AG09309 (cell line): ENCODE results near the gene MPPED2.

ENCODE experiments used
- DNase-seq: peaks from one replicate; pipeline ENCODE4 v3.0.0-alpha.2; 2010; ENCODE audit warnings: low read depth
- H3K4me3 ChIP-seq: 2 replicates; pipeline ENCODE4 v1.5.1; 2011; ENCODE audit warnings: mild to moderate bottlenecking, low read depth, low read length, moderate library complexity; ENCODE audit not compliant: control insufficient read depth
- TF ChIP-seq, protein P1 (sequence below): IDR thresholded peaks from 2 replicates; pipeline ENCODE4 v1.5.1; 2011; ENCODE audit warnings: mild to moderate bottlenecking, low read depth, low read length, inconsistent platforms; ENCODE audit not compliant: insufficient read depth, control insufficient read depth; ENCODE audit errors: missing control alignments

The MPPED2 gene

GRCh38 chr11:30587269-30587812 is 1.2 kb upstream of the MPPED2 start:
- H3K4me3 ChIP-seq: no peak overlapping the region
- TF ChIP-seq, protein P1, sequence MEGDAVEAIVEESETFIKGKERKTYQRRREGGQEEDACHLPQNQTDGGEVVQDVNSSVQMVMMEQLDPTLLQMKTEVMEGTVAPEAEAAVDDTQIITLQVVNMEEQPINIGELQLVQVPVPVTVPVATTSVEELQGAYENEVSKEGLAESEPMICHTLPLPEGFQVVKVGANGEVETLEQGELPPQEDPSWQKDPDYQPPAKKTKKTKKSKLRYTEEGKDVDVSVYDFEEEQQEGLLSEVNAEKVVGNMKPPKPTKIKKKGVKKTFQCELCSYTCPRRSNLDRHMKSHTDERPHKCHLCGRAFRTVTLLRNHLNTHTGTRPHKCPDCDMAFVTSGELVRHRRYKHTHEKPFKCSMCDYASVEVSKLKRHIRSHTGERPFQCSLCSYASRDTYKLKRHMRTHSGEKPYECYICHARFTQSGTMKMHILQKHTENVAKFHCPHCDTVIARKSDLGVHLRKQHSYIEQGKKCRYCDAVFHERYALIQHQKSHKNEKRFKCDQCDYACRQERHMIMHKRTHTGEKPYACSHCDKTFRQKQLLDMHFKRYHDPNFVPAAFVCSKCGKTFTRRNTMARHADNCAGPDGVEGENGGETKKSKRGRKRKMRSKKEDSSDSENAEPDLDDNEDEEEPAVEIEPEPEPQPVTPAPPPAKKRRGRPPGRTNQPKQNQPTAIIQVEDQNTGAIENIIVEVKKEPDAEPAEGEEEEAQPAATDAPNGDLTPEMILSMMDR: no peak
- no peak for DNase-seq

DNA sequence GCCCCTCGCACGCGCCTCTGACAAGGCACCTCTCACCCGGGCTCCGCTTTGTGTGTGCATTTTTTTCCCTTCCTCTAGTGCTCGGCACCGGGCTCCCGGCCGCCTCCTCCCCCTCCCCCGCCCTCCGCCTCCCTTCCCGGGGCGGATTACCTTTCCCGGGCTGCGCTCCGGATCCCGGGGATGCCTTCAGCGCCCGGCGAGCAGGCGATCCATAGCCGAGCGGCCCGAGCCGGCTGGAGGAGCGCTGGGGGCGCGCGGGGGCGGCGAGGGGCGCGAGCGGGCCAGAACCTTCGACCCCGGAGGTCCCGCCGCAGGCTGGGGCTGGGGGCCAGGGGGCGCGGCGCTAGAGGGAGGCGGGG is 282 bp downstream of the MPPED2 start:
- peak overlapping the region; percentile 17; the same call in 1 of the 2 replicates for H3K4me3 ChIP-seq
- TF ChIP-seq, protein P1: no peak
- DNase-seq: no peak

DNA sequence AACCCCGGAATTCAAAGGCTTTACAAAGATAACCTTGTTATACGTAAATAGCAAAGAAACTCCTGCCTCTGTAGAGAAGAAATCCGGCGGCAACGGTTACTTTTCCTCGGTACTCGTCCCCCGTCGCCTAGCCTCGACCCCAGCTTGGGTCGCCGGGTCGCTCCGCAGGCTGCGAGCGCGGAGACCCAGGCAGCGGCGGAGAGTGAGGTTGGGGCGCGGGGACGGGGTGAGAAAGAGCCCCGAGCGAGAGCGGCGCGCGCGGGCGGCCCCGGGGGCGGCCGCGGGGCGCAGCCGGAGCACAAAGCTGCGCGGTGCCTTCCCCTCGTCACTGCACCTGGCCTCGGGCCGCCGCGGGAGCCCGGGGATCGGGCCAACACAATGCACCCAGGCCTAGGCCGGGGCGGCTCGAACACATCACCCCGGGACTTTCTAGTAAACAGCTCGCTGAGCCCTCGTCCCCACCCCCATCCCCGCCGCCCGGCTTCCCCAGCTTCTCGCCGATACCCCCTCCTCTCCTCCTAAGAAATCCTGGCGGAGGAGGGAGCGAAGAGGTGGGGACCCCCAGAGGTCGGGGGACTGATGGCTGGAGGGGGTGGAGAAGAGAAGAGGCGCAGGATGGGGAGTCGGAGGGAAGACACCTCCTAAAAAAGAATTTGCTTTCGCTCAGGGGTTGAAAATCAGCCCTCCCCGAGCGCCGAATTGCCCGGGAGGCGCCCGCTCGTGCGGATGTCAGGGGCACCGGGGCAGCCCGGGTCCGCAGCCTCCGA is 845 bp downstream of the MPPED2 start:
- no peak for DNase-seq
- TF ChIP-seq, protein P1: no peak

DNA sequence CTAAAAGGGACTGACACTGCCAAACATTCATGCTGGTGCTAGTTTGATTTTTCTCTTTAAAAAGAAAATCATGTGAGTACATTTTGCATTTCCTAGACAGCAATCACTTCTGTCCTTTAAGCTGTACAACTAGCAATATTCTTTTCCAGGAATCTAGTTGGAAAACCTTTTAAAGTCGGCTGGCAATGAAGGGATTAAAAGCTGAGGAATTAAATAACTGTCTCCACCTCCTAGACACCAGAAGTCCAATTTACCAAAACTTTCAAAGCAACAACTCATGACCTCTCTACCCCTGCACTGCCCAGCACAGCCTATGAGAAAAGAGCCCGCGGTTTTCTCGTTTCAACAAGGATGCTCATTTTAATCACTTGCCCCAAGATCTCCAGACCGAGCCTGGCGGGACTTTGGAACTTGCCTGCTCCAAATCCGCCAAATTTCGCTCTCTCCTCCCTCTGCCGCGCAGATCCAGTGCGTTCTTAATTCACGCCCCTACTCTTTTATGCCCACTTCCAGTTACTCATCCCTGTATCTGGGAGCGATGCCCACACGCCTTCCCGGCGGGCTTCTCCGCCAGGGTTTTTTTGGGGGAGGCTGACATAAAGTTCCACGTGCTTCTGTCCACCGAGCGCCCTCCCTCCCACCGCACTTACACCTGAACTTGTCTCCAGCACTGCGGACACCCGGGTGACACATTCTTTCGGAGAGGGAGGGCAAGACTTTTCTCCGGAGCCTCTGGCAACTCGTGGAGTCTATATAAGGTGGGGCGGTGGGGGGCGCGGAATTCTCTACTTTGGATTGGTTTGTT is 2.5 kb downstream of the MPPED2 start:
- DNase-seq: no peak
- TF ChIP-seq, protein P1: no peak
- no peak overlapping the region for H3K4me3 ChIP-seq

More for the DNA sequence above, 845 bp downstream of the MPPED2 start:
- H3K4me3 ChIP-seq: peak overlapping the region; percentile 17

DNA sequence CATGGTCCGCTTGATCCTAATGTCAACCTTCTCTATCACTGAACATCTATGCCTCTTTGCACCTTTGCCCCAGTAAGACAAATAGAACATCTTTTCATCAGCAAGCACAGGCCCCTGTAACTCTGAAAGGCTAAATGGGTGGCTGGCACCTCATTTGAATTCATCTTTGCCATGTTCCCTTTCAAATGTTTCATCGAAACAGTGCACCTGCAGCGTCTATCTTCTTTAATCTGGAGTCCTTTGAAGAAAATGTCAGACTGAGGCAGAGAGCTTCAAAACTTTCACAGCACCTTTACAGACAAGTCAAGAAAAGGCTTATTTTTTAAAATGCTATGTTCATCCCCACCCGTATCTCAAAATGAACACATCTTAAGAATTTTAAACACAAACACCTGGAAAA is 3.4 kb downstream of the MPPED2 start:
- DNase-seq: no peak
- no peak overlapping the region for H3K4me3 ChIP-seq
- TF ChIP-seq, protein P1: no peak

DNA sequence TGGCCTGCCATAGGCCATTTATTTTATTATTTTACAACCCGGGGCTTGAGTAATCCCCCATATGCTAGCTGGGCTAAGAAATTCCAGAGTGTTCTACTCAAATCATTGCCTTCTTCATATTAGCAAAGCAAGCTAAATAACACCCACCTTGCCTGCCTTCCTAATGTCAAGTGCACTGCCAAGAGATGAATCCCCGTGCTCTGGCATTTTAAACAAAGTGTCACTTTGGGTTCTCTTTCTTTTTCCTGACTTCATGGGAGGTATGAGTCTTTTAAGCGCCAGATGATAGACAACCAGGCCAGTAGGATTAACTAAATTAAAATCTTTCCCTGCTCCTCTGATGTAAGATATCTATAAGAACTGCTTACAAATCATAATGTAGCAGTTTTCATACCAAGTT is 4.5 kb downstream of the MPPED2 start:
- no peak overlapping the region for H3K4me3 ChIP-seq
- TF ChIP-seq, protein P1: no peak
- no peak for DNase-seq
